K562 (cell line): ENCODE data around the gene FAM227A. TPM values are rescaled to one million over a fixed set of nuclear protein-coding genes. Genes with fewer than 3 reads are reported as not detected.
A peak's percentile ranks its signal among the peaks of the same experiment; 100 is the strongest.

ENCODE experiments used
- BACH1 ChIP-seq: fragments of 200-800 bp; sonication (Bioruptor generic); IDR thresholded peaks from 2 replicates; pipeline ENCODE4 v1.6.1; 2016; ENCODE audit warnings: missing genetic modification characterization, missing compliant biosample characterization
- E2F8 ChIP-seq: fragments of 450-650 bp; IDR thresholded peaks from 2 replicates; pipeline ENCODE4 v1.7.1; 2018; ENCODE audit warnings: mild to moderate bottlenecking, low read depth; ENCODE audit not compliant: partially characterized antibody
- HNRNPL ChIP-seq: fragments of 200-400 bp; formaldehyde crosslinking; IDR thresholded peaks from 2 replicates; pipeline ENCODE4 v1.6.1; 2017; ENCODE audit warnings: low read depth, mild to moderate bottlenecking, low read length
- KAT8 ChIP-seq: fragments of 450-650 bp; IDR thresholded peaks from 2 replicates; pipeline ENCODE4 v1.6.1; 2016; ENCODE audit warnings: low read depth, mild to moderate bottlenecking
- MGA ChIP-seq: fragments of 450-650 bp; IDR thresholded peaks from 2 replicates; pipeline ENCODE4 v1.6.1; 2016; ENCODE audit warnings: mild to moderate bottlenecking, moderate library complexity
- MITF ChIP-seq: IDR thresholded peaks from 2 replicates; pipeline ENCODE4 v1.6.1; 2014; ENCODE audit warnings: antibody characterized with exemption
- PHTF2 ChIP-seq: fragments of 250-450 bp; sonication (Bioruptor Pico); IDR thresholded peaks from 2 replicates; pipeline ENCODE4 v1.5.0; 2021; ENCODE audit warnings: mild to moderate bottlenecking
- POLR3G ChIP-seq: IDR thresholded peaks from 2 replicates; pipeline ENCODE4 v1.6.1; 2011; ENCODE audit not compliant: insufficient read length, insufficient replicate concordance; ENCODE audit errors: extremely low read depth
- ZFX ChIP-seq: sonication (generic); formaldehyde crosslinking; IDR thresholded peaks from 2 replicates; pipeline ENCODE4 v1.8.0; 2022; ENCODE audit warnings: mild to moderate bottlenecking, missing genetic modification reagents, moderate library complexity
- ZNF3 ChIP-seq: fragments of 250-450 bp; sonication (Bioruptor Pico); IDR thresholded peaks from 2 replicates; pipeline ENCODE4 v1.5.0; 2021; ENCODE audit warnings: mild to moderate bottlenecking, moderate library complexity
- ZNF780A ChIP-seq: fragments of 250-450 bp; sonication (Bioruptor Pico); IDR thresholded peaks from 2 replicates; pipeline ENCODE4 v1.5.0; 2021; ENCODE audit warnings: mild to moderate bottlenecking
- polyA plus RNA-seq, 8 experiments: library from polyadenylated mRNA; depleted of rRNA in 4 of 8; stranded (reverse) in 5 of 8; unstranded in 3 of 8; fragments of >200 nt; fragmentation: Nextera tagmentation in 2 of 8; fragmentation: Illumina TruSeq in 1 of 8; extraction: Ambion mirVana in 2 of 8; extraction: Trizol in 1 of 8; gene quantifications; 2 replicates each; pipeline versions ENCODE4 v1.2.1 to v1.2.3, GENCODE V29; 2011 to 2014; ENCODE audit warnings: inconsistent platforms in 1 of 8, missing spikeins in 1 of 8
- total RNA-seq, 7 experiments: library from RNA; depleted of rRNA in 6 of 7; stranded (reverse); fragments of >200 nt in 6 of 7; fragmentation: Illumina TruSeq in 2 of 7; extraction: Trizol in 2 of 7; gene quantifications; 2 replicates each; pipeline versions ENCODE4 v1.2.1 to v1.2.3, GENCODE V29; 2011 to 2021; ENCODE audit warnings: low replicate concordance in 1 of 7

FAM227A gene
- total and polyA plus RNA-seq, 9 of the 15 experiments (the other 6 are each of a cell fraction or from before 2014, with no cell fraction given), result 0.10 to 2.2 (median 0.83) TPM

- TF ChIP-seq MGA (peak; percentile 84), ZNF780A (CRISPR knock-in tag) (no peak), ZFX (CRISPR knock-in tag) (peak; percentile 79; the same call in 1 of the 2 replicates), MITF (peak; percentile 42; the same call in 1 of the 2 replicates), POLR3G (no peak), ZNF3 (no peak), KAT8 (no peak), BACH1 (tag) (no peak), PHTF2 (CRISPR knock-in tag) (no peak), HNRNPL (no peak), E2F8 (peak; percentile 92)
These were observed 49.3 kb upstream of the FAM227A start, which contains the start of gene GTPBP1 (continued) for GRCh38 chr22:38705235-38706100.
